Upper lobe of left lung (tissue), 6 donors: ENCODE measurements around the gene SUFU. TPM values are rescaled to one million over a fixed set of nuclear protein-coding genes. Genes with fewer than 3 reads are reported as not detected.
"Not testable (repeated sequence)": the region's sequence is repeated elsewhere in the genome, so short reads cannot be mapped to it uniquely, and the experiment has no call there.

Source experiments
- ATAC-seq, 2 donors: fragments of 200-7000 bp; cut with Tn5 transposase; one replicate each; pipeline ENCODE4 v1.9.1; 2022; ENCODE audit warnings: mild to moderate bottlenecking in 2 of 2, moderate library complexity in 2 of 2; ENCODE audit not compliant: low FRiP score in 2 of 2
- DNase-seq, 2 donors: peaks; one replicate each; pipeline ENCODE4 v3.0.0-alpha.2; 2019 to 2020
- H3K27ac ChIP-seq, 4 donors: fragments of 200-600 bp; sonication (generic); one replicate each; pipeline ENCODE4 v1.5.1; 2016 to 2019
- H3K27me3 ChIP-seq, 4 donors: fragments of 200-600 bp; sonication (generic); one replicate each; pipeline ENCODE4 v1.5.1; 2017 to 2019
- H3K36me3 ChIP-seq, 4 donors: fragments of 200-600 bp; sonication (generic); one replicate each; pipeline ENCODE4 v1.5.1; 2016 to 2019
- H3K4me1 ChIP-seq, 4 donors: fragments of 200-600 bp; sonication (generic); one replicate each; pipeline ENCODE4 v1.5.1; 2018 to 2019
- H3K4me3 ChIP-seq, 4 donors: fragments of 200-600 bp; sonication (generic); one replicate each; pipeline ENCODE4 v1.5.1; 2017 to 2019; ENCODE audit warnings: mild to moderate bottlenecking in 2 of 4, moderate library complexity in 1 of 4
- H3K9me3 ChIP-seq, 4 donors: fragments of 200-600 bp; sonication (generic); one replicate each; pipeline ENCODE4 v1.5.1; 2018 to 2019
- EP300 ChIP-seq, 4 donors: sonication (generic); formaldehyde crosslinking; IDR thresholded peaks; one replicate each; pipeline ENCODE4 v1.5.1; 2017; ENCODE audit warnings: antibody characterized with exemption in 4 of 4, control low read depth in 2 of 4
- POLR2A ChIP-seq, 4 donors: fragments of 450-650 bp; IDR thresholded peaks; one replicate each; pipeline ENCODE4 v1.5.1; 2016 to 2017; ENCODE audit warnings: antibody characterized with exemption in 4 of 4, mild to moderate bottlenecking in 2 of 4
- POLR2AphosphoS5 ChIP-seq, 2 donors: sonication (generic); formaldehyde crosslinking; IDR thresholded peaks; one replicate each; pipeline ENCODE4 v1.5.1; 2017; ENCODE audit warnings: antibody characterized with exemption in 2 of 2
- WGBS, 2 donors: methylation state at CpG; one replicate each; pipeline ENCODE4 v1.1.5; 2017 to 2018; 5-methylcytosine and 5-hydroxymethylcytosine counted together
- total RNA-seq, 6 donors: library from RNA; depleted of rRNA in 4 of 6; stranded (reverse); fragments of >200 nt in 4 of 6; gene quantifications; one replicate each; pipeline versions ENCODE4 v1.1.0 to v1.2.1, GENCODE V29; 2016 to 2021
- TF ChIP-seq, protein P1 (sequence below), 6 experiments: fragments of 450-650 bp in 4 of 6; fragments of 200-600 bp in 2 of 6; sonication (generic) in 2 of 6; IDR thresholded peaks; one replicate each; pipeline ENCODE4 v1.5.1; 2016 to 2019; ENCODE audit warnings: antibody characterized with exemption in 6 of 6
- donor health status: DM: no; HTN: no; CAD: no; lungs with moderate emphysema.
- donor health status: DM: no; HTN: yes; CAD: no; lungs with severe emphysema.

SUFU gene
- total RNA-seq, 6 donors from 2014 or later: 4.1 to 15.7 (median 11.9) TPM

DNA sequence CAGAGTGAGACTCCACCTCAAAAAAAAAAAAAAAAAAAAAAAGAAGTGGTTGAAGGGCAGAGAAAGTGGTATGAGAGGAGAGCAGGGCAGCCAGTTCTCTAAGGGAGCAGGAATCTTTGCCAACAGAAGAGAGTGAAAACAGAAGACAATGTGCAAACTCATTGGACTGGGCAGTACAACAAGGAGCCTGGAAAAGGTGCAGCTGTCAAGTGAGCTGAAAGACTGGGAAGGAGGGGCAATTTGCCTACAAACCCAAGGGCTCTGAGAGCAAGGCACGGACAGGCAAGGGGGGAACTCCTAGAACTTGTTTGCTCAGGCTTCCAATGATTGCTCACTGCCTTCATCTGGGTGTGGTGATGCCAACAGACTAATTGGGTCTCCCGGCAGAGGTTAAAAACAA lies 10.8 kb upstream of the SUFU start:
- WGBS, 2 donors: 46 to 61% methylated on average over 2 of the region's 2 CpGs
- peaks cover 21 to 46% (median 29%) of the 10 kb centered on the region in 4 donors for H3K36me3 ChIP-seq
- H3K27ac ChIP-seq: peak overlapping the region; percentile 49 to 72 (median 58)
- peak in 1 of 2 donors; percentile 77 for DNase-seq
- H3K9me3 ChIP-seq: no peaks in the 10 kb centered on the region
- TF ChIP-seq EP300 (IDR thresholded peaks at IDR 0.05) (no peak), POLR2AphosphoS5 (IDR thresholded peaks at IDR 0.05) (peak in 1 of 2 donors; percentile 19), POLR2A (IDR thresholded peaks at IDR 0.05) (no peak)
- TF ChIP-seq, protein P1, sequence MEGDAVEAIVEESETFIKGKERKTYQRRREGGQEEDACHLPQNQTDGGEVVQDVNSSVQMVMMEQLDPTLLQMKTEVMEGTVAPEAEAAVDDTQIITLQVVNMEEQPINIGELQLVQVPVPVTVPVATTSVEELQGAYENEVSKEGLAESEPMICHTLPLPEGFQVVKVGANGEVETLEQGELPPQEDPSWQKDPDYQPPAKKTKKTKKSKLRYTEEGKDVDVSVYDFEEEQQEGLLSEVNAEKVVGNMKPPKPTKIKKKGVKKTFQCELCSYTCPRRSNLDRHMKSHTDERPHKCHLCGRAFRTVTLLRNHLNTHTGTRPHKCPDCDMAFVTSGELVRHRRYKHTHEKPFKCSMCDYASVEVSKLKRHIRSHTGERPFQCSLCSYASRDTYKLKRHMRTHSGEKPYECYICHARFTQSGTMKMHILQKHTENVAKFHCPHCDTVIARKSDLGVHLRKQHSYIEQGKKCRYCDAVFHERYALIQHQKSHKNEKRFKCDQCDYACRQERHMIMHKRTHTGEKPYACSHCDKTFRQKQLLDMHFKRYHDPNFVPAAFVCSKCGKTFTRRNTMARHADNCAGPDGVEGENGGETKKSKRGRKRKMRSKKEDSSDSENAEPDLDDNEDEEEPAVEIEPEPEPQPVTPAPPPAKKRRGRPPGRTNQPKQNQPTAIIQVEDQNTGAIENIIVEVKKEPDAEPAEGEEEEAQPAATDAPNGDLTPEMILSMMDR (IDR thresholded peaks at IDR 0.05): no peak
- no peak overlapping the region for H3K4me3 ChIP-seq
- peaks cover 17 to 37% (median 28%) of the 10 kb centered on the region in 4 donors for H3K4me1 ChIP-seq
- H3K27me3 ChIP-seq: no peaks in the 10 kb centered on the region
- peak; percentile 58 to 71 for ATAC-seq

DNA sequence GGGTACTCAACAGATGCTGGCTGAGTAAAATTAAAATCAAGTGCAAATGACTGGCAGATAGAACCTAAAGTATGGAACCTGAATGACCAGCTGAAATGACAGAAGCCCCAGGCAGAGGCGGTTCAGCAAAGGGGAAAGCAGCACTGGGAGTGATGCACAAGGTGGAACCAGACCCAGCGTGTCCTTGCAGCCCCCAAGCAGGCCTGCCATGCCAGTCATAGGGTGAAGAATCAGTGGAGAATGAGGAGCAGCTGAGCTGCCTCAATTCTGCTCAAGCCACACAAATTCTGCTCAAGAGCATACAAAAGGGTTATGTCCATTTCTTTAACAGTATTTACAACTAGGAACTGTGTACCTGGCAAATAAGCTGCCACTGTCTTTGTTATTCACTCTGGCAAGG lies 10.0 kb upstream of the SUFU start:
- TF ChIP-seq, protein P1 (IDR thresholded peaks at IDR 0.05): no peak
- TF ChIP-seq POLR2AphosphoS5 (IDR thresholded peaks at IDR 0.05) (no peak), EP300 (IDR thresholded peaks at IDR 0.05) (no peak), POLR2A (IDR thresholded peaks at IDR 0.05) (no peak)
- Histone ChIP-seq H3K4me1 (peaks cover 23 to 39% (median 30%) of the 10 kb centered on the region in 4 donors), H3K27me3 (no peaks in the 10 kb centered on the region), H3K27ac (peak overlapping the region in 3 of 4 donors; percentile 21 to 72 (median 61)), H3K4me3 (no peak overlapping the region), H3K9me3 (no peaks in the 10 kb centered on the region), H3K36me3 (peaks cover 14 to 38% (median 21%) of the 10 kb centered on the region in 4 donors)
- ATAC-seq: no peak
- no peak for DNase-seq
- WGBS, 2 donors: 66 to 98% methylated on average over 2 of the region's 2 CpGs

DNA sequence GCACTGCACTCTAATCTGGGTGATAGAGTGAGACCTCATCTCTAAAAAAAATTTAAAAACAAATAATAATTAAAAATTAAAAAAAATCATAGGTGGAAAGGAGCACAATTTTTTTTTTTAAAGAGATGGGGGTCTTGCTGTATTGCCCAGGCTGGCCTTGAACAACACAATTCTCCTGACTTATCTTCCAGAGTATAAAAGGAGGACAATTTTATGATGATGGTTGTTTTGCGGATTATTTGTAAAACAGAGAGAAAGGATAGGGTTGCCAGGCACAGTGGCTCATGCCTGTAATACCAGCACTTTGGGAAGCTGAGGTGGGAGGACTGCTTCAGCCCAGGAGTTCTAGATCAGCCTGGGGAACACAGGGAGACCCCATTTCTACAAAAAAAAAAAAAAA lies 6.2 kb upstream of the SUFU start:
- peaks cover 40 to 50% (median 45%) of the 10 kb centered on the region in 4 donors for H3K4me1 ChIP-seq
- no peaks in the 10 kb centered on the region for H3K9me3 ChIP-seq
- DNase-seq: no peak
- no peak for ATAC-seq
- no peaks in the 10 kb centered on the region for H3K27me3 ChIP-seq
- 89 to 100% methylated on average over 1 of the region's 1 CpG for whole genome bisulfite sequencing, 2 donors
- H3K4me3 ChIP-seq: no peak overlapping the region
- TF ChIP-seq EP300 (IDR thresholded peaks at IDR 0.05): no peak
- no peak for TF ChIP-seq POLR2A (IDR thresholded peaks at IDR 0.05)
- no peak for TF ChIP-seq POLR2AphosphoS5 (IDR thresholded peaks at IDR 0.05)
- TF ChIP-seq, protein P1 (IDR thresholded peaks at IDR 0.05): no peak
- H3K36me3 ChIP-seq: peaks cover 0 to 12% (median 2%) of the 10 kb centered on the region in 4 donors
- no peak overlapping the region for H3K27ac ChIP-seq

DNA sequence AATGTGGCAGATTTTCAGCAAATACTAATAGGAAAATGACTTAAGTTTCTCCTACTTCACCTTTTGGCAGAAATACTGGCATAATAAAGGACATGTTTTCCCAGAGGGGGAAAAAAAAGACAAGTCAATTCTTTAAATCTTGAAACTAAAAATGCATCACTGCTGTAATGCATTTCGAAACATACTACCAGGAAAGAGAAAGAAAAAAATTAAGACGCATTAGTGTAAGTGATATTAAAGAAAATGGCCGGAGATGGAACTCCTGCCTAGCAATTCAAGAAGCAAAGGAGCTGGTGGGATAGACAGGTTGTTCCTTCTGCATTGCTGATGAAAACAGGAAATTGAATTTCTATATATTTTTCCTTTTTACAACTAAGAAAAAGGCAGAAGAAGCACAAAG lies 4.4 kb upstream of the SUFU start:
- Histone ChIP-seq H3K4me3 (no peak overlapping the region), H3K27ac (no peak overlapping the region), H3K4me1 (peaks cover 31 to 43% (median 36%) of the 10 kb centered on the region in 4 donors), H3K9me3 (no peaks in the 10 kb centered on the region), H3K27me3 (no peaks in the 10 kb centered on the region), H3K36me3 (peaks cover 0 to 7% (median 0%) of the 10 kb centered on the region in 4 donors)
- ATAC-seq (no peak), DNase-seq (no peak)
- no peak for TF ChIP-seq EP300 (IDR thresholded peaks at IDR 0.05)
- TF ChIP-seq, protein P1 (IDR thresholded peaks at IDR 0.05): no peak
- no peak for TF ChIP-seq POLR2AphosphoS5 (IDR thresholded peaks at IDR 0.05)
- TF ChIP-seq POLR2A (IDR thresholded peaks at IDR 0.05): no peak
- WGBS, 2 donors: 79 to 84% methylated on average over 3 of the region's 3 CpGs

DNA sequence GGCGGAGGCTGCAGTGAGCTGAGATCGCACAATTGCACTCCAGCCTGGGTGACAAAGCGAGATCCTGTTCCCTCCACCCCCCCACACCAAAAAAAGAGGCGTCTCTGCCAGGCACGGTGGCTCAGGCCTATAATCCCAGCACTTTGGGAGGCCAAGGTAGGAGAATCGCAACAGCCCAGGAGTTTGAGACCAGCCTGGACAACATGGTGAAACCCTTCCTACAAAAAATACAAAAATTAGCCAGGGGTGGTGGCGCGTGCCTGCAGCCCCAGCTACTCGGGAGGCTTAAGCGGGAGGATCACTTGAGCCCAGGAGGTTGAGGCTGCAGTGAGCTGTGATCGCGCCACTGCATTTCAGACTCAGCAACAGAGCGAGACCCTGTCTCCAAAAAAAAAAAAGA lies 3.1 kb upstream of the SUFU start:
- WGBS, 2 donors: 93 to 95% methylated on average over 13 of the region's 13 CpGs
- peak overlapping the region in 2 of 4 donors; percentile 92 to 95 for H3K27ac ChIP-seq
- H3K36me3 ChIP-seq, H3K27me3 ChIP-seq, DNase-seq, ATAC-seq, H3K9me3 ChIP-seq: not testable (repeated sequence)
- peaks cover 39 to 51% (median 45%) of the 10 kb centered on the region in 4 donors for H3K4me1 ChIP-seq
- peak overlapping the region in 1 of 4 donors; percentile 99 for H3K4me3 ChIP-seq
